ENCODE results near the gene UGT1A7. TPM values are rescaled to one million over a fixed set of nuclear protein-coding genes. Genes with fewer than 3 reads are reported as not detected.
"Not testable (repeated sequence)": the region's sequence is repeated elsewhere in the genome, so short reads cannot be mapped to it uniquely, and the experiment has no call there.

UGT1A7 gene
- total RNA-seq, 4 donors from 2014 or later, result 3.4 to 55.3 (median 18.2) TPM

- 68 to 75% methylated on average over 4 of the region's 4 CpGs for WGBS, 2 donors (ENCODE audit: low coverage in 1 of 2)
- Histone ChIP-seq H3K27me3 (no peaks in the 10 kb centered on the region), H3K4me1 (peaks cover 0 to 8% (median 3%) of the 10 kb centered on the region in 4 donors), H3K9me3 (no peaks in the 10 kb centered on the region), H3K27ac (no peak overlapping the region), H3K36me3 (no peaks in the 10 kb centered on the region), H3K4me3 (no peak overlapping the region)
- no peak for DNase-seq
- intact Hi-C loops (cut with DNase I; ENCODE audit: low total_unique reads), result no loop called here
- in situ Hi-C loops (cut with MboI; ENCODE audit: low pct_ligation_motif_present in 1 of 4, low pct_unique_long_range_greater_than_20kb in 1 of 4, low sequenced_read_pairs in 3 of 4), result no loop called here
- TF ChIP-seq POLR2AphosphoS5 (IDR thresholded peaks at IDR 0.05) (no peak), POLR2A (IDR thresholded peaks at IDR 0.05) (no peak), CTCF (IDR thresholded peaks at IDR 0.05) (no peak), EP300 (IDR thresholded peaks at IDR 0.05; ENCODE audit: low read depth) (no peak)
These were observed 17.0 kb downstream of the UGT1A7 start for GRCh38 chr2:233698740-233699139.

GRCh38 chr2:233699424-233700027, 17.8 kb downstream of the UGT1A7 start:
- no peak for TF ChIP-seq POLR2AphosphoS5 (IDR thresholded peaks at IDR 0.05)
- no peak for TF ChIP-seq EP300 (IDR thresholded peaks at IDR 0.05; ENCODE audit: low read depth)
- TF ChIP-seq POLR2A (IDR thresholded peaks at IDR 0.05), result no peak
- no peak for TF ChIP-seq CTCF (IDR thresholded peaks at IDR 0.05)
- peaks cover 0 to 8% (median 3%) of the 10 kb centered on the region in 4 donors for H3K4me1 ChIP-seq
- 88 to 97% methylated on average over 6 to 8 of the region's 8 CpGs for WGBS, 2 donors (ENCODE audit: low coverage in 1 of 2)
- H3K27me3 ChIP-seq, result no peaks in the 10 kb centered on the region
- H3K4me3 ChIP-seq, result no peak overlapping the region
- H3K9me3 ChIP-seq, result no peaks in the 10 kb centered on the region
- no peaks in the 10 kb centered on the region for H3K36me3 ChIP-seq
- in situ Hi-C loops (cut with MboI; ENCODE audit: low pct_ligation_motif_present in 1 of 4, low pct_unique_long_range_greater_than_20kb in 1 of 4, low sequenced_read_pairs in 3 of 4), result loop anchor here in 1 of 4 donors (25.0 kb wide), 1 partner anchor 237 kb away; no protein-coding TSS in a partner anchor
- intact Hi-C loops (cut with DNase I; ENCODE audit: low total_unique reads), result no loop called here
- peak overlapping the region in 3 of 4 donors; percentile 15 to 64 (median 23) for H3K27ac ChIP-seq
- DNase-seq, result no peak

- WGBS, 2 donors (ENCODE audit: low coverage in 1 of 2), result 27 to 60% methylated on average over 1 of the region's 1 CpG
- Histone ChIP-seq H3K9me3 (no peaks in the 10 kb centered on the region), H3K27me3 (no peaks in the 10 kb centered on the region), H3K4me1 (peaks cover 0 to 8% (median 3%) of the 10 kb centered on the region in 4 donors), H3K4me3 (no peak overlapping the region), H3K27ac (peak overlapping the region in 3 of 4 donors; percentile 15 to 64 (median 23)), H3K36me3 (no peaks in the 10 kb centered on the region)
- TF ChIP-seq POLR2AphosphoS5 (IDR thresholded peaks at IDR 0.05) (no peak), CTCF (IDR thresholded peaks at IDR 0.05) (no peak), EP300 (IDR thresholded peaks at IDR 0.05; ENCODE audit: low read depth) (no peak), POLR2A (IDR thresholded peaks at IDR 0.05) (no peak)
- in situ Hi-C loops (cut with MboI; ENCODE audit: low pct_ligation_motif_present in 1 of 4, low pct_unique_long_range_greater_than_20kb in 1 of 4, low sequenced_read_pairs in 3 of 4), result loop anchor here in 1 of 4 donors (25.0 kb wide), 1 partner anchor 238 kb away; no protein-coding TSS in a partner anchor
- intact Hi-C loops (cut with DNase I; ENCODE audit: low total_unique reads), result no loop called here
- DNase-seq, result peak; percentile 31
These were observed 18.4 kb downstream of the UGT1A7 start for GRCh38 chr2:233700028-233700635.

GRCh38 chr2:233700842-233701241, 19.1 kb downstream of the UGT1A7 start:
- in situ Hi-C loops (cut with MboI; ENCODE audit: low pct_ligation_motif_present in 1 of 4, low pct_unique_long_range_greater_than_20kb in 1 of 4, low sequenced_read_pairs in 3 of 4), result loop anchor here in 1 of 4 donors (25.0 kb wide), 1 partner anchor 239 kb away; no protein-coding TSS in a partner anchor
- H3K36me3 ChIP-seq; H3K9me3 ChIP-seq; H3K27me3 ChIP-seq; intact Hi-C loops (cut with DNase I; ENCODE audit: low total_unique reads); H3K4me3 ChIP-seq; H3K4me1 ChIP-seq; DNase-seq; H3K27ac ChIP-seq: not testable (repeated sequence)
- WGBS, 2 donors (ENCODE audit: low coverage in 1 of 2), result 77 to 100% methylated on average over 1 to 5 of the region's 5 CpGs
